NCI-H1105 treated with DMSO at 0.1 percent for 48 hours (cell line): Measurements from ENCODE around the gene GEMIN8.

ENCODE experiments used
- DNase-seq: peaks from one replicate; lab custom pipeline; 2025; lab: John Stamatoyannopoulos, UW

Gene GEMIN8, protein sequence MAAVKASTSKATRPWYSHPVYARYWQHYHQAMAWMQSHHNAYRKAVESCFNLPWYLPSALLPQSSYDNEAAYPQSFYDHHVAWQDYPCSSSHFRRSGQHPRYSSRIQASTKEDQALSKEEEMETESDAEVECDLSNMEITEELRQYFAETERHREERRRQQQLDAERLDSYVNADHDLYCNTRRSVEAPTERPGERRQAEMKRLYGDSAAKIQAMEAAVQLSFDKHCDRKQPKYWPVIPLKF

DNA sequence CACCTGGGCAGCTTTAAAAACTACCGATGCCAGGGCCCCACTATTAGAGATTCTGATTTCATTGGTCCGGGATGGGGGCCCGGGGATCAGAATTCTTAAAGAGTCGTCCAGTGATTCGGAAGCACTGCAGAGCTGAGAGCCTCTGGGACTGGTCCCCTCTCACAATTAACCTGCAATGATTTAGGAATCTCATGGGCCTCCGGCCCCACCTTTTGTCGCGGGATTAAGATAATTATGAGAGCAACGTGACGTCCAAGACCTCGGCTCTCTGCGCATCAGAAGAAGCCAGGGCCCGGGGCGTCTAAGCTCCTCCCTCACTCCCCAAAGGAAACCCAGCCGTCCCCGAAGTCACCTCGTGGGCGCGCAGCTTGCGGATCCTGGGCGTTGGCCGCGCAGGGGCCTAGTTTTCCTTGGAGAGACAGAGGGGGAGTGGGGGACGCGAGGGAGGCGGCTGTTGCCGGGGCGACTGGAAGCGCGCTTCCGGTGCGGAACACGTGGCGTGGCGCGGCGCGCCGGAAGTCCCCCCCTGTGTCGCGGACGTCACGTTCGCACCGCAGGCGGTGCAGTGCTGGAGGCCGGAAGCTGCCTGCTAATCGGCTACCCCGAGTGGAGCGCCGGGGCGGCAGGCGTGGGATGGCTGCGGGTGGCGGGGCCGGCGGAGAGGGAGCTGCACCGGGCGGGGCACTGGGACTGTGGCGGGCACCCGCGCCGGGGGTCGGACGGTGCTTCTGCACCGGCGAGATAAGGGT lies at the start of gene GEMIN8:
TSS of gene GEMIN8 (minus strand) at position 468 of the 749 bp plus-strand sequence. CDS start 8,414 bp downstream, outside the sequence.
- peak; percentile 86 for DNase-seq

DNA sequence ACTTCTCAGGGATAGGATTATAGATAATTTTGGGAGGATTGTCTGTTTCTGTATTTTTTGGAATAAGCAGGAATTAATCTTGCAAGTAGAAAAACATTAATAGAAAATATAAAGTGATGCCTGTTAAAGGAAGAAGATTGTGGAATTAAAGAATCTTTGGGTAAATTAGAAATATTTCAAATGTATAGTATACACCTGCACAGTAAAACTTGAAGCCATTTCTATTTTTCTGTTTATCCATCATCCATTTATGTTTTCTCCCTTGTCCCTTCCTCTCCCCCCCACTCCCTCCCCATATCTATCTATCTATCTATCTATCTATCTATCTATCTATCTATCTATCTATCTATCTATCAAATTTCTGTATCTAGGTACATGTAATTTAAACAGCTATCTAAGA lies 46.9 kb upstream of the GEMIN8 start:
- DNase-seq: no peak

DNA sequence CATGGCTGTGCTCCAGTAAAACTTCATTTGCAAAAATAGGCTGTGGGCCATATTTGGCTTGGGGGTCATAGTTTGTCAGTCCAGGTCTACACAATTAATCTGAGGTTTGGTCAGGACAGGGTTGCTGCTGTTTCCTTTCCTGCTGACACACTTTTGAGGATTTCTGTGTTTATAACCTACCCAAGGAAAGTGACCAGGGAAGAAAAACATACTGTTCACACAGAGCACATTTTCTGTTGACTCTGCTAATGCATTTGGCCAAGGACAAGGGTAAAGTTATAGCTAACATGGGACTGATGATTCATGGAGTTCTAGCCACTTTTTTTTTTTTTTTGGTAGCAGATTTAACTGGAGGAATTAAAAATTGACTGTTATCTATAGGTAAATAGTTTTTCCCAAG lies 43.9 kb upstream of the GEMIN8 start:
- no peak for DNase-seq

DNA sequence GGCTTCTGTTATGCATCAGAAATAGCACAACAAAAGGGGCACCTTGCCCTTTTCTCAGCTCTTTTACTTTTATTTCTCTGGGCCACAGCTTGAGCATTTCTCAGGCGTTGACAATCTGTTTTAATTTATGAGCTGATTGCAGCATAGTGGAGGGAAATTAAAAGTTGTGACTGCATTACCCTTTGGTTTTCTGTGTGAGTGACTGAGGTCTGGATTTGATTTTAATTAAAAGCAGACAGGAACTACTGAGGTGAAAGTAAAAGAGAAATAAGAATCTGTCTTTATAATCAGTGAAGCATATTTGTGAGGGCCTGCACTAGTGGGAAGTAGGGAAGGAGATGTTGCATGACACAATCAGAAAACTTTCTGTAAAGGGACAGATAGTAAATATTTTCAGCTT lies 43.4 kb upstream of the GEMIN8 start:
- no peak for DNase-seq

DNA sequence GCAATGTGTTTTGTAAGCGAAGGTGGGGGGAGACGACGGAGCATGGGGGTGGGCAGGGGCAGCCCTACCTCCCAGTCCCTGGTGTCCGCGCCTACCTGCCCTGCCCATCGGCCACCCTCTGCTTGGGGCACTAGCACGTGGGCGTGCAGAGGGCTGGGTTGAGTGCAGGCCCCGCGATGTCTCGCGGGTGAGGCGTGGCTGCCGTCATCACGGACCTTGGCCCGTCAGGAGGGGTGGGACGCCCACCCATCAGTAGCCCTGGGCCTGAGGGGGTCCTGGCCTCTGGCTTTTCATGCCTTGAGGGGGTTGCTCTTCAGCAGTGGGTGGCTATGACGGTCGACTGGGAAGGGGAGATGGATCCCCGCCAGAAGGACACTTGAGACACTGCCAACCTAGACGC lies 36.1 kb upstream of the GEMIN8 start:
- no peak for DNase-seq

DNA sequence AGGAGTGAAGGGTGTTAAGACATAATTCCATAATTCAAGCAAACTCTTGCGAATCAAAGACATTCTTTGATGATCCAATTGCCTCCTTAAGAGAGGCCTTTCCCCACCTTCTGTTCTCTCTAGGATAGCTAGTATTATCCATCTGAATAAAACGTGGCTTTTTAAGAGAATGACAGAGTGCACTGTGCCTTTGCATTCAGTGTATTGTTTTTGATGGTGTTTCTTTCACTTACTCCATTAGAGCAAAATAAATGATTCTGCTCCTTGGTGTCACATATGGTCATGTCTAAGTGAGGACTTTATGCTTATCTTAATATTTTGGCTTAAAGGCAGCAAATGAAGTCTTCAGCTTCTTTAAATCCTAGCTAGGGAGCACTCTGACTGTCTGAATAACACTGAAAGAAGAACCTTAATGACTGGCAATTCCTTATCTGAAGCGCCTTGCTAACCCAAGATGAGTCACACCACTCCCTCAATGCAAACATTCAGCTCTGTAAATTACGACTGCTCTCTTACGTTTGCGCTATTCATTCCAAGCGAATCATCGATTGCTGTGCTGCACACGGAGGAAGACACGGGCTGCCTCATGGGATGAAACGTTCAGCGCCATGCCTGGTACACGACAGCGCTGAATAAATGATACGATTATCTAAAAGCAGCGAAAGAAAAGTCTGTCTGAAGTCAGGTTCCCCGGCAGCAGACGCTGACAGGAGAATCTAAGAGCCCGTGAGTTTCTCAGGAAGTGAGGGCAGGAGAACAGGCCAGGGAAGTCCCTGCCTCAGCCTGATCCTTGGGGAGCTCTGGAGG lies 35.1 kb upstream of the GEMIN8 start:
- no peak for DNase-seq

DNA sequence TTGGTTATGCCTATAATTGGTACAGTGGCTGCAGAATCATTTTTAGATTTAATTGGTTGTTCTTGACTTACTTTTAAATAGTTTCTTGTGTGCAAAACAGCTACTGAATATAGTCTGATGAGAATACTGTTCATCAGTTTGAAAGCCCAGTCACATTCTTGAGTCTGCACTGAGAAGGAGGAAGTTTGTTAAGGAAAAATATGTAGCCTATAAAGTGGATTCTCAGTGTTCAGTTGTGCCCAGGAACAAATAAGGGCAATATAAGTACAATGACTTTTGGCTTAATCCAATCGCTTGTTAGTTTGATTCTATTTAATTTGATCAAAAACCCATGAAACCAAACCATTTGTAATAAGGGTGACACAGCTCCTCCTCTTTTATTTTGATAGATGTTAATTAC lies 32.8 kb upstream of the GEMIN8 start:
- DNase-seq: no peak

DNA sequence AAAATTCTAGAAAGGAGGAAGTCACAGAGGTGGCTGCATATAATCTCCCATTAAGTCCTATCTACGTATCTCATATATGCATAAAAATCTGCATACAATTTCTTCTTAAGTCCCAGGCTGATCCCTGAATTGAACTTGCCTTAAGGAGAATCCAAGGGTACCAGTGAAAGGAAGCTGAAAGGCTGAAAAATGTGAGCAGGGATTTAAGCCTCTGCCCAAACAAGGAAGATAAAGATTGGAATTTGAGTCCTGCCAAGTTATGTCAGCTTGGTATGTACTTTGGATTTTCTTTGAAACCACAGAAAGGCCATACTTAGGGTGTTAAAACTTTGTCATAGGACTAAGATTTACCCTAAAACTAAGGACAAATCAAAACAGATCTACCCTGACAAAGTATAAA lies 26.5 kb upstream of the GEMIN8 start:
- no peak for DNase-seq

DNA sequence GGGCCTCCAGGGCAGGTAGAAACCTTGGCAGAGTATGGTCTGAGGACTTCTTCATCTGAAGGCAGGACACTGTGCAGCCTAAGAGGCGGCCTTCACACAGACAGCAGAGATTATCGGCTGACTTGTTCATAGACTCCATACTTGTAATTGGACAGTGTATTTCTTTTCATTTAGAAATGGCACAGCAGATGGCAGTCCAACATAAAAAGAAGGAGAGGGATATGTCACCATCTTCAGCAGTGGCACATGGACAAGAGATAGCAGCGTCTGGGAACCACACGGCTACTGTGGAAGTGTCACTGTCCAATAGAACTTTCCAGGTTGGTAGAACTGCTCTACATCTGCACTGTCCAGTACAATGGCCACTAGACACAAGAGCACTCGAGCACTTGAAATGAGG lies 21.7 kb upstream of the GEMIN8 start:
- peak; percentile 43 for DNase-seq

DNA sequence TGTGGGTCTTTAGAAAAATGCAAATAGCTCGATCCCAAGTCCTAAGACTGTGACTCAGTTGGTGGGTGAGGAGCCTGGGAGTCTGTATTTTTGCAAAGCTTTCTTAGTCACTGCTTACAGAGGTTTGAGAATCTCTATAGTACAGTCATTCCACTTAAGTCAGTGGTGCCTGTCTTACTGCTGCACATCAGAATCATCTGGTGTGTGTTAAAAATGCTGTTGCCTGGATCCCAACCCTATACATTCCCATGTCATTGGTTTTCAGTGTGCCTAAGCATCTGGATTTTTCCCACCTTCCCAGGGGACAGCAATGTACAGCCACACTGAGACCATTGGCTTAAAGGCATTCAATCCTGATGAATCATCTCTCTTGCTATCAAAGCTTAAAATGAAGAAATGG lies 21.0 kb upstream of the GEMIN8 start:
- DNase-seq: no peak

DNA sequence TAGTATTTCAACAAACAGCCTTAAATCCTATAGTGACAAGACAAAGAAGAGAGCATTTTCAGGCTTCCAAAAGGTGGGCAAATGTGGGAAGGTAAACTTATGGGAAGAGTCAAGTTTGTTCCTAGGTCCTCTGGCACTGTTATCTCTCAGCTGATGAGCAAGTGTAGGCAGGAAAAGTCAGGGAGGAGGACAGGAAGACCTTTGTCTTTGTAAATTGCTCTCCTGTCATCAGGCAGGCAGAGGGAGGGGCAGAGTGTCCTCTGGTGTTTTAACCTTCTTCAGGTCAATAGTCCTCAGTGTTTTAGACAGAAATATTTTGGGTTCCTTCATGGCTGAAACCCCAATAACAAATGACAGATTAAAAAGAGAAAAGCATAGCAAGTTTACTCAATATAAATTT lies 13.5 kb upstream of the GEMIN8 start:
- DNase-seq: no peak

DNA sequence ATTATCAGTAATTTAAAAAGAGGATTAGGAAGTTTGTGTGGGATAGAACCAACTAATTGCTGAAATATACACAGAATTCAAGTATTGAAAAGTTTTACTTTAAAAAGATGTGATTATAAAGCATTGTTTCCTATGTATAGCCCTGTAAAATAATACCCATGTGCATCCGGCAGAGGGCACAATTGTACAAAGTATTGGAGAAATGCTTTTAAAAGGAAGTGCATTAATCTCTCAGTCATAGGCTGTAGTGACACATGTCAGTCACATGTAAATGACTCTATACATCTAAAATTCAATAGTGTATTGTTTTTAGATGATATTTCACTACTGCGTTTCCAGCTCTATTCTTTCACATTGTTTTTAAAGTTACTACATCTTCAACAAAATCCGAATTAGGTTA lies 9.7 kb upstream of the GEMIN8 start:
- DNase-seq: peak; percentile 31

DNA sequence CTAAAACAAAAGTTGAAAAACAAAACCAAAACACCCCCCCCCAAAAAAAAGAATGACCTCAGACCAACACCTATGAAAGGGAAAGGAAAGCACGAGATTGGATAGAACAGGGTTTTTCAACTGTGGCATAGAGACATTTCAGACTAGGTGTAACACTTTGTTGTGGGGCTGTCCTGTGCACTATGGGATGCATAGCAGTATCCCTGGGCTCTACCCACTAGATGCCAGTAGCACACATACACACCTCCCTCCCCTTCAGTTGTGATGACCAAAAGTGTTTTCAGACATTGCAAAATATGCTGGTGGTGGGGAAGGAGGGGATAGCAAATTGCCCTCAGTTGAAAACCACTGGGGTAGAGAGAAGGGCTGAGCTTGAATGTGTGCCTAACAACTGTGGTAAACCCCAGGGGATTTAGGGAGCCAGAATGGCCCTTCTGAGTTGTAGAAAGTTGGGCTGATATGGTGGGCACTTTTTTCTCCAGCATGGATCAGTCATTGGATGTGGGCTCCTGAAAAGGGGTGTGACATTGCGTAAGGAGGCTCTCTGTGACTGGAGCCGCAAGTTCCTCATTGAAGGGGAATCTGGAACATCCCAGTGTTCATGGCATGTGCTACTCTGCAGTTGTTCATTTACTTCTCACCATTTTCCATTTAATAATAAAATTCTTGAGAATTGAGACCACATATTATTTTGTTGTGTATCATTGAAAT lies 8.8 kb upstream of the GEMIN8 start:
- no peak for DNase-seq

DNA sequence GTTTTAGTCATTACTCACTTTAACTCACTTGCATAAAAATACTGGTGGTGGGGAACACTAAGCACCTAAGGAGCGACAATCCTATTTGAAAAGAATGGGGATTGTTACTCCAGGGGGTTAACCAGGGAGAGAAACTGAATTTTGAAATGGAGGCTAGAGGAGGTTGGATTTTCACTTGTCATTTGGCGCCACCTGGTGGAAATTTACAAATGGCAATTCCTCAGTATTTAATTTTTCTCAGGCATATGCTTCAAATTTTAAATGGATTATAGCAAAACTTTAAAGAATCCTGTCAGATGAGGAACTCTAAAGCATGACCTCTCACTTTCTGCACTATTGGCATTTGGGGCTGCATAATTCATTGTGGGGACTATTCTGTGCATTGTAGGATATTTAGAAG lies 2.7 kb upstream of the GEMIN8 start:
- DNase-seq: peak; percentile 30

DNA sequence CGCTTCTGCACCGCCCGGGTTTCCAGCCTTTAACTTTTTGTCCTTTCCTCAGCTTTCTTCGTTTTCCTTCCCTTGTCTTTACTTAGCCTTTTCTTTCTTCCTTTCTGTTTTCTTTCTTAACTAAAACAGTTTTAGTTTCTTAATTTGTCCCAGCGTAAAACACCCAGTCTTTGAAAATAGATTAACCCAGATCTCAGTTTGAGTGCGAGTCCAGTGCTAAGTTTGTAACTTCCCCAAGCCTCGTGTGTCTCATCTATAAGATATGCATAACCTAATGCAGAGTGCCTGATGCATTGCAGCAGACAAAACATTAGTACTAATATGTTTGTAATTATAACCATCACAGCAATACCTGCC lies 460 bp upstream of the GEMIN8 start:
- DNase-seq: peak; percentile 27

DNA sequence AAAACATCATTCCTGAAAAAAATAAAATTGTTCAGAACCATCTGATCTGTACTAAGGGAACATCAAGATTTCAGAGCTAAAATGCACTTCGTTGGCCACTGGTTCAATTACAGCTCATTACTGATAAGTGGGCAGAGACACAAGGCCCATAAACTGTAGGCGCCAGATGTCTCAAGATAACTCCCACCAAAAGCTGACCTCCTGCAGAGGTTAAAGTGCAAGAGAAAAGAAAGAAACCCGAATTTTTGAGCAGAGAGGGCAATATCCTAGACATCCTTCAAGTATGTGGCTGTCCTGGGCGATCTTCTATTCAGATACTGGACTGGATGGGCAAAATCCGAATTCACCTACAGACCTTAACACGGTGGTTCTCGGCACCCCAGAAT lies 660 bp downstream of the GEMIN8 start:
- DNase-seq: peak; percentile 53

DNA sequence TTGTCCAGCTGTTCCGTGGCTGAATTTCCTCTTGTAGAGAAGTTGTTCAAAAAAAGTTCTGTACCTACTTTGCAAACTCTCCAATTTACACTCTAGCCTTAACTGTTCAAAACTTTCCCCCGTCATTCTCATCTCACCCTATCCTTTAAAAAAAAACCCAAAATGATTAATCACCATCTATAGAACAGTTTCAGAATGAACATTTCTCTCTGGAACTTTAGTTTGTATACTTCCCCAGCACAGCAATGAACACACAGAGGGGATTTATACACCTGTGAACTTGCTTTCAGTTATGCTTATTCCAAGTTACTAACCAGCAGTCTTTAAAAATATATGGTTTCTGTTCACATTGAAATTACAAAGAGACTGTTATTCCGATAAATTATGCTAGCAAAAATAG lies 1.2 kb downstream of the GEMIN8 start:
- DNase-seq: no peak

DNA sequence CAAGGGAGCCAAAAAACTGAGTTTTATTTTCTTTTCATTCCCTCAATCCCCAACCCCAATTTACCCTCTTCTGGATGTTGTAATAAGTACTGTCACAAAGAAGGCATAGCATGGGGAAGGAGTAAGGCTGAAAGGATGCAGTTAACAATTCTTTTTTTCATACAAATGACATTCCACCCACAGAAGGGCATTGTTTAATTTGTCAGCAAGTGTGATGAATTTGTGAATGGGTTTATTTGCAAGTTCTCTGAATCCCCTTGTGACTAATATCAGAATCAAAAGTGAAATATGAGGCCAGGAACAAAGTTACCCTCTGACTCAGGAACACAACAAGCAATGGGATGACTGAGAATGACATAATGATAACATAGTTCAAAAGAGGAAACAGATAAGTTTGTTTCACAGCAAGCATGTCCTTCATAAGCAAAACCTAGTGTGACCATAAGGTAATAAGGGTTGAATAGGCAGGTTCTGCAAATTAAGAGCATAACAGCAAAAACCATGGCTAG lies 2.1 kb downstream of the GEMIN8 start:
- no peak for DNase-seq

DNA sequence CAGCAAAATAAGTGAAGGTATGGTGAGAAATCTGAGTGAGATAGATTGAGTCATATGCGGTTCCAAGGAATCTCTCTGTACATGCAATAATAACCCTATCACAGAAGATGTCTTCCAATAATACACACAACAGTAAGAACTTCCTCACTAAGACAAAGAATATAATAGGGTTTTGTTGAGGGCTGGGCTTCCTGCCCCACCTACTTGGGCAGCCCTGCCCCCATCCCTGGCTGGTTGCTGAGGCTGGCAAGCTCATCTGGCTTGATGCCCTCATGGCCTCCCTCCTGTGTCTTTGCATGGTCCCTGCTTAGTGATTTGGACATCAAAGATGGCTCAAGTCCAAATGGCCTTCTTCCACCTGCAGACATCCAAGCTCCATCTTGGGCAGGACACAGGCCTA lies 2.7 kb downstream of the GEMIN8 start:
- DNase-seq: peak; percentile 15

DNA sequence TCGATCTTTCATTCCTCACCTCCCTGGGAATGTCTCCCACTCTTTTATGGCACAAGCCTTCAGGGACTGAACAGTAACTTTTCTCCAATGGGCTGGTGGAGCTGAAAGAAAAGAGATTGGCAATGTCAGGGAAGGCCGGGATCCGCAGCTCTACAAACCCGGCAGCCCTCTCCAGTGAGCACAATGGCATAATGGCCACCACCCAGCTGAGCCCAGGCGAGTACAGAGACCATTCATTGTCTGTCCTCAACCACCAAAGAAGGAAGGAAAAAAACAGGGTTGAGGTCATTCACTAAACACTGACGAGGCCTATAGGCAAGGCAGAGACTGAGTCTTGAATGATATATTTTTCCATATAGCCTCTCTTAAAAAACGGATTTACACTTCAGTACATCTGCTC lies 3.6 kb downstream of the GEMIN8 start:
- no peak for DNase-seq

DNA sequence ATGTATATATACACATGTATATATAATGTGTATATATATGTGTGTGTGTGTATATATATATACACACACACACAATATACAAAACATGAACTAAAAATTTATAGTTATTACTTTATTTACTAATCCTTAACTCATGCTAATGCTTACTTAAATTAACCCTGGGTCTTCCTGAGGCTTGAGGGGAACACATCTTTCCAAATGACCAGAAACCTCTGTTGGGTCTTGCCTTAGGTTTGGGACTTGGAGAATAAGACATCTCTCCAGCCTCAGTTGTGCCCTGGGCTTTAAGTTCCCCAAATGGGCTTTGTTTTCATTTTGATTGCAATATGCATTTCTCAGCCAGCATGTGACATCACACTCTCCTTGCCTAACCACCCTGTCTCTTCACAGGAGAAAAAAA lies 7.7 kb downstream of the GEMIN8 start:
- DNase-seq: no peak

DNA sequence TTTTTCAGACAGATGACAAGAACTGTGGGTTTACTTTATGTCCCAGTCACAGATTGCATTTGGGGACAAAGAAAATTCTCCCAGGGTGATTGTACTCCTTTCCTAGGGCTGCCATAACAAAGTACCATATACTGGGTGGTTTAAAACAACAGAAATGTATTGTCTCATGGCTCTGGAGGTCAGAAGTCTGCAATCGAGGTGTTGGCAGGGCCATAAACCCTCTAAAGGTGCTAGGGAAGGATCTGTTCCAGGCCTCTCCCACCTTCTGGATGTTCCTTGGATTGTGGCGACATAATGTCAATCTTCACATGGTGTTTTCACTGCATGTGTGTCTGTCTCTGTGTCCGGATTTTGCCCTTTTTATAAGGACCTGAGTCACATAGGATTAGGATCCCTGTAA lies 12.3 kb downstream of the GEMIN8 start:
- no peak for DNase-seq
